T-helper 1 cell (primary cell): ENCODE measurements around the gene ADPRS.

Experiments
- DNase-seq, 5 donors: peaks; one replicate each; pipeline ENCODE4 v3.0.0-alpha.2; 2012 to 2020
- total RNA-seq, 4 donors: gene quantifications; one replicate each; lab custom pipeline; 2026; lab: John Stamatoyannopoulos, UW

The ADPRS gene, protein sequence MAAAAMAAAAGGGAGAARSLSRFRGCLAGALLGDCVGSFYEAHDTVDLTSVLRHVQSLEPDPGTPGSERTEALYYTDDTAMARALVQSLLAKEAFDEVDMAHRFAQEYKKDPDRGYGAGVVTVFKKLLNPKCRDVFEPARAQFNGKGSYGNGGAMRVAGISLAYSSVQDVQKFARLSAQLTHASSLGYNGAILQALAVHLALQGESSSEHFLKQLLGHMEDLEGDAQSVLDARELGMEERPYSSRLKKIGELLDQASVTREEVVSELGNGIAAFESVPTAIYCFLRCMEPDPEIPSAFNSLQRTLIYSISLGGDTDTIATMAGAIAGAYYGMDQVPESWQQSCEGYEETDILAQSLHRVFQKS
- 9.1 to 16.7 (median 13.9) reads per million in 4 donors for total RNA-seq

DNA sequence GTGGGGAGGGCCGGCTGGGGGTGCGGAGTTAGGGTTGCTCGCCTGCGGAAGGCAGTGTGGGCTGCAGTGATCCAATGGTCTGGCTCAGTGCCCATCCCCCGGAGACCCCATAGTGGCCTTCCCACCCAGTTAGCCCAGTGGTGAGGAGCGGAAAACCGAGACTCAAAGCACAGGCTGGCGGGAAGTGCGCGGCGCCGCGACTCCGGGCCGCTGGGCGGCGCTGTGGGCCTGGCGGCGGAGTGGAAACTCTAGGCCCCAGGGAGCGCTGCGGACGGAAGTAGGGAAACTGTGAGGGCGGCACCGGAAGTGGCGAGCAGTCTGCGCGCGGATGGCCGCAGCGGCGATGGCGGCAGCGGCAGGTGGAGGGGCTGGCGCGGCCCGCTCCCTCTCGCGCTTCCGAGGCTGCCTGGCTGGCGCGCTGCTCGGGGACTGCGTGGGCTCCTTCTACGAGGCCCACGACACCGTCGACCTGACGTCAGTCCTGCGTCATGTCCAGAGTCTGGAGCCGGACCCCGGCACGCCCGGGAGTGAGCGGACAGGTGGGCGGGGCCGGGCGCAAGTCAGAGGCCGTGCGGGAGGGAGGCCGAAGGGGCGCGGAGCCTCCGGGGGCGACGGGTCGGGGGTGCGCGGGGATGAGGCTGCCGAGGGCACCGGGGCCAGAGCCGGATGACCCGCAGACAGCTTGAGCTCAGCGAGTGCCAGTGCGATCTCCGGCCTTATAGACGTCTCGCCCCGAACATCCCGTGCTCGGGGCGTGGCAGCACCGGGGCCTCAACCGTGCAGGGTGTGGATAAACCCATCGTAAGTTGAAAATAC, at the start of gene ADPRS:
TSS of gene ADPRS (plus strand) at position 316 of the 816 bp plus-strand sequence. CDS start at position 329, 13 bp downstream.
- peak; percentile 84 to 92 (median 87) for DNase-seq

DNA sequence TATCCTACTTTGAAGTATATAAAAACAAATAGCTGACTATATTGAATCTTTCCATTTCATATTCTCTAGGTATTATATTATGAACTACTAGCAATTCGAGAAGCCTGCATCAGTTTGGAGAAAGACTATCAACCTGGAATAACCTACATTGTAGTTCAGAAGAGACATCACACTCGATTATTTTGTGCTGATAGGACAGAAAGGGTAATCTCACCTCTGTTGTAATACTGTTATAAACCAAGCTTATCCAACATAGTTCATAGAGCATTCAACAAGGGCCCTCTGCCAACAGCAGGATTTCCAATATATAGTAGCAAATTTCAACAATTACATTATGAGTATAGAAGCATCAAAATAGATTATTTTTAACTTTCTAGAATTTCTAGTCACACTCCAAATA, 48.5 kb upstream of the ADPRS start:
- DNase-seq = no peak

DNA sequence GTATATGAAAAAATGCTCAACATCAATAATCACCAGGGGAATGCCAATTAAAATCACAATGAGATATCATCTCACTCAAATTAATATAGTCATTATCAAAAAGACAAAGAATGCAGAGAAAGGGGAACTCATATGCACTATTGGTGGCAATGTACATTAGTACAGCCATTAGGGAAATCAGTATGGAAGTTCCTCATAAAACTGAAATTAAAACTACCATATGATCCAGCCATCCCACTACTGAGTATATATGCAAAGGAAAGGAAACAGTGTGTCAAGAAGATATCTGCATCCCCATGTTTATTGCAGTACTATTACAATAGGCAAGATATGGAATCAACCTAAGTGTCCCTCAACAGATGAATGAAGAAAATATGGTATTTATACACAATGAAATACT, 36.9 kb upstream of the ADPRS start:
- no peak for DNase-seq

DNA sequence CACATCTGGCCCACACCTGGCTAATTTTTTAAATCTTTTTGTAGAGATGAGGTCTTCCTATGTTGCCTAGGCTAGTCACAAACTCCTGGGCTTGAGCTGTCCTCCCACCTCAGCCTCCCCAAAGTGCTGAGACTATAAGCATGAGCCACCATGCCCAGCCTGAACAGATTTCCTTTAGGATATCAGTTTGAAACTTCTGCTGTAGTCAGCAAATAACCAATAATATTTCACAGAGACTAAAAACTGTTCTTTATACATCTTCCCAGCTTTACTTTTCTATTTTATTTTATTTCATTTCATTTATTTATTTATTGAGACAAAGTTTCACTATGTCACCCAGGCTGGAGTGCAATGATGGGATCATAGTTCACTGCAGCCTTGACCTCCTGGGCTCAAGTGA, 34.7 kb upstream of the ADPRS start:
- no peak for DNase-seq

DNA sequence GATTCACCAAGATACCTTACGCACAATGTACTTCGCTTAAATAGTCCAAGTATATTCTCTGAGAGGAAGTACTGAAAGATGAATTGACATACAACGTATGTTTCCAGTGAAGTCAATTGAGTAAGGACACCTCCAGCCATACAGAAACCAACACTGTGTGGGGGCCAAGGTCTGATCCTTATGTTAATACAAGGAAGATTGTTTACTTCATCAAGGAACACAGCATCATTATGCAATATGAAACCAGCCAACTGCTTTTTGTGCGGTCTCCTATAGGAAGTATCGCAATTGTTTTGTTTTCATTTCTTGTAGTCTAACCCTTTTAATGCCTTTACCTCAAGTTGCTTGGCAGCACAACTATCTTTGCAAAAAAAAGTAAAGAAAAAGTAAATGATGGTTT, 33.0 kb upstream of the ADPRS start:
- no peak for DNase-seq

DNA sequence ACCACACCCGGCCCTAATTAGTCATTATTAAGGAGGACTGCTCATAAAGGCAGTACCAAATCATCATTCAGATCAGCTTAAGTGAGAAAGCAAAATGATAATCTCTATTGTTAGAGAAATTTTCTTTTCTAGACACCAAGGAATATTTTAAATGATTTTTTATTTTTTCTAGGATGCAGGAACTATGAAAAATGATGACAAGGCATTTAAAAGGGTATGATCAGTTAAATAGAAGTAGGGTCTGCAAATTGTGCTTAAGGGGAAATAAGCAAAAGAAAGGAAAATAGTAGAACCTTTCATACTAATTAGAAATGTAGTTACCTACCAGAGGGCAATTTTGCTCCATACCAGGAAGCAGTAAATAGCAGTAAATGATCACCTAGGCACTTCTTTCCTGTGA, 26.4 kb upstream of the ADPRS start:
- DNase-seq = no peak

DNA sequence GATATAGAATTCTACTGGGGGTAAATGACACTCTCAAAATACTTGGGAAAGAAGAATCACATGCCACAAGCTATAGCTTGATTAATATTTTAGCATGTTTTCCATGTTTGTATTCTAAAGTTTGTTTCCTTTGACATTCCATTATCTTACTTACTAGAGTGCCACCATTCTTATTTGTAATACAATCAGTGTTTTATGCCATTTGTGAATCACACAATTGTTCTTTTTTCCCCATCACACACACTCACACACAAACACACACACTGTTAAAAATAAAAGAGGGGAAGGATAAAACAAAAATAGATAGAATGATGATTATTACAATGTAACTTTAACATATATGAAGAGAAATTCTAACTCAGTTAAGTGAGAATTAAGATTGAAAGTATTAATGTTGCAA, 20.8 kb upstream of the ADPRS start:
- DNase-seq = no peak

DNA sequence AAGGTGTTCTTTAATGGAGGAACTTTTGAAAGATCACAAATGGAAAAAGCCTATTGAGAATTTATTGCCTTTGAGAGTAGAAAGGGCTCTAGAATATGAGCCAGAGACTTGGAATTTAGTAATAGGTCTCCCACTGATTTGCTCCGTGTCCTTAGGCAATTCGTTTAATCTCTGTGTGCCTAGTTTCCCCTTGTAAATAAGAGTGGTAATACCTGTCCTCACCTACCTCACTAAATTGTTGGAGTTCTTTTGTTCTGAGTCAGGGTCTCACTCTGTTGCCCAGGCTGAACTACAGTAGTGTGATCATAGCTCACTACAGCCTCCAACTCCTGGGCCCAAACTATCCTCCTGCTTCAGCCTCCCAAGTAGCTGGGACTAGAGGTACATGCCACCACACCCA, 19.8 kb upstream of the ADPRS start:
- DNase-seq = no peak

DNA sequence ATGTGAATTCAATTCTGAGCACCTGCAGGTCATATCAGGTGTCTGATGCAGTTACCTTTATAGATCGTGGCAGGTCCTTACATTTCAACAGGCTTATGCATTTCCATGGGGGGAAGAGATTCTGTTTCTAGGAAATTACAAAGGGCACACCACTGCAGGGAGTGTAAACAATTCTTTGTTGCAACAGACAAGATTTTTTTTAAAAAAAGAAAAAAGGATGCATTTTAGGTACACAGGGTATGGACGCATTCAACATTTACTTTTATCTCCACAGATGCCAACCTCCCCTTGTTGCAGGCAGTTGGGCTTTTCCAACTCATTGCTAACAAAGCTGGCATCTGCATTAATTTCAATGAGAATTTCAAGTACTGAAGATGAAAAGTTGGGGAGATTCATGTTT, 18.3 kb upstream of the ADPRS start:
- DNase-seq = no peak

DNA sequence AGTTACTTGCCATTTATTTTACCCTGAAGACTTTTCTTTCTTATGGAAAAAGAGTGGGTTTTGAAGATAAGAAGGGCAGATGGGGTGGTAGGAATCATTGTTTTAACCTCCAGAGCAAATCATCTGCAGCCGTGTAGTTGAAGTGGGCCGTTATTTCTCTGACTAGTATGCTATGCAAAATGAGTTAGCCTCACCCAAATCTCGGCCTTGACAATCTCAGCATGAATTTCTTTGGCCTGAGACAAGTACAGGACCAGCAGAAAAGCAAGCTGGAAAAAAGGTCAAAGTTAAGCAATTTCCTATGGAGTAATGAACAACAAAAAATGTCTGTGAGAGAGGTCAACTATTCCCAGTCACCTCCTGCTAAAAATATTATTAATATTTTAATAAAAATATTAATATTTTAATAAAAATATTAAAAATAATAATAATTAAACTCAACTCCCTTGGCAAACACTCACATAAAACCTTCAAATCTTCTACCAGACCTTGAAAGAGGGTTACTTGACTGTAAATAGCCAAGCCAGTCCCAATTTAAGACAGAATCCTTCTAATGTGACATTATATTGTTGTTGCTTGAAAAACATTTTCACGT, 11.6 kb upstream of the ADPRS start:
- no peak for DNase-seq

DNA sequence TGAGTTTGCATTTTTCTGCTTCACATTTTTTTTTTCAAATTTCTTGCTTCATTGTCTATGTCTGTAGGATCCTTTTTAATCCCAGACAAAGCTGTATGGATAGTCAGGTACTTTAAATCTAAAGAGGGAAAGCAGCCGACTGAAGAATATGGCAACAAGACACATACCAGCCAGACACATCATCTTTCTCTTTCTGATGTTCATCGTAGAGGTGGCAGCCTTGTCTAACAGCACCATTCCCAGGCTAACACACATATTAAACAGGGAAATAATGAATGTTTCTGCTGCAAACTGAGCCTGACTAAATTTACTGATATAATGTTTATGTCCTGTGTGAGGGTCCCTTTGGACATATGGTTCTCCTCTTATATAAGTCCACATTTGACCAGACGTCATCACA, 8.5 kb upstream of the ADPRS start:
- DNase-seq = no peak

DNA sequence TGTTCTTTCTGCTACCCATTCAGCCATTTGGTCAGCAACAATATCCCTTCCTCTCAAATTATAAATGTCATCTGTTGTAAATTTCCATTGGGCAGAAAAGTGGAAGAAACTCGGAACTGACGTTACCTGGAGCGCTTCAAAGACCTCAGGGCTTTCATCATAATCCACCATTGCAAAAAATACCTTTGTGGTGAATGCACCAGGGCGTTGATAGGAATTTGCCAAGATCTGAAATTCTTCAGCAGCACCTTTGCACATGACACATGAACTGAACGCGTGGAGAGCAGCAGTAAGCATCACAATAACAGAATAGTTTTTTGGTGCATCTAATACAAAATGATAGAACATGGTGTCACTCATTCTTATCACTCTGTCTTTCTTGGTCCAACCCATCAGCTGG, 7.9 kb upstream of the ADPRS start:
- no peak for DNase-seq

DNA sequence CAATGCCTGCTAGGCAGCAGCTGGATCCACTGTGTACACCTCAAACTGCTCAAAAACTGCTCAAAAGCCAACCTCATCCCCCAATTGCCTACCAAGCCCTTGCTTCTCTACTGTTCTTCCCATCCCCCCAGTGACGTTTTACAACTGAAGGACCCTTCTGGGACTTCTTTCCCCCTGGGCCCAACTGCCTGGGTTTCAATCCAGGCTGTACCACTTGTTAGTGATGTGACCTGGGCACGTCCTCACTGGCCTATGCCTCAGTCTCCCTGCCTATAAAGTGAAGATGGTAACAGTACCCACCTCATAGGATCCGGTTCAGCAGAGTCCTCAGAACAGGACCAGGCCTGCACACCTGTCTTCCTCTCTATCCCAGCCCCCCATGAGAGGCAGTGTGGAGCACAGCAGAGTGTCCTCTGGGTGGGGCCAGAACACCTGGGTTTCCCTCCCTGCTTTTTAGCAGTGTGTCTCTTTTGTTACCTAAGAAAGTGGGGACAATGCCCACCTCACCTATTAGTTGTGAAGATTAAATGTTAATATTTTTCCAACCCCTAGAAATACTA, 6.7 kb upstream of the ADPRS start:
- DNase-seq = no peak

DNA sequence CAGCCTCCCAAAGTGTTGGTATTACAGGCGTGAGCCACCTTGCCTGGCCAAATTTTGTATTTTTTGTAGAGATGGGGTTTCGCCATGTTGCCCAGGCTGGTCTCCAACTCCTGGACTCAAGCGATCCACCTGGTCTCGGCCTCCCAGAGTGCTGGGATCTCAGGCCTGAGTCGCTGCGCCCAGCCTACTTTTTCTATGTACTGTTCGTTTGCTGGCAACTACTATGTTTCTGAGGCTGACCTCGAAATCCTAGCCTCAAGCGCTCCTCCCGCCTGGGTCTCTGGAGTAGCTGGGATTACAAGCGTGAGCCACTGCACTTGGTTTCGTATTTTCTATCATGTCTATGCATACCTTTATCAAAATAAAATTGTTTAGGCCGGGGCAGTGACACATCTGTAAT, 5.5 kb upstream of the ADPRS start:
- no peak for DNase-seq

DNA sequence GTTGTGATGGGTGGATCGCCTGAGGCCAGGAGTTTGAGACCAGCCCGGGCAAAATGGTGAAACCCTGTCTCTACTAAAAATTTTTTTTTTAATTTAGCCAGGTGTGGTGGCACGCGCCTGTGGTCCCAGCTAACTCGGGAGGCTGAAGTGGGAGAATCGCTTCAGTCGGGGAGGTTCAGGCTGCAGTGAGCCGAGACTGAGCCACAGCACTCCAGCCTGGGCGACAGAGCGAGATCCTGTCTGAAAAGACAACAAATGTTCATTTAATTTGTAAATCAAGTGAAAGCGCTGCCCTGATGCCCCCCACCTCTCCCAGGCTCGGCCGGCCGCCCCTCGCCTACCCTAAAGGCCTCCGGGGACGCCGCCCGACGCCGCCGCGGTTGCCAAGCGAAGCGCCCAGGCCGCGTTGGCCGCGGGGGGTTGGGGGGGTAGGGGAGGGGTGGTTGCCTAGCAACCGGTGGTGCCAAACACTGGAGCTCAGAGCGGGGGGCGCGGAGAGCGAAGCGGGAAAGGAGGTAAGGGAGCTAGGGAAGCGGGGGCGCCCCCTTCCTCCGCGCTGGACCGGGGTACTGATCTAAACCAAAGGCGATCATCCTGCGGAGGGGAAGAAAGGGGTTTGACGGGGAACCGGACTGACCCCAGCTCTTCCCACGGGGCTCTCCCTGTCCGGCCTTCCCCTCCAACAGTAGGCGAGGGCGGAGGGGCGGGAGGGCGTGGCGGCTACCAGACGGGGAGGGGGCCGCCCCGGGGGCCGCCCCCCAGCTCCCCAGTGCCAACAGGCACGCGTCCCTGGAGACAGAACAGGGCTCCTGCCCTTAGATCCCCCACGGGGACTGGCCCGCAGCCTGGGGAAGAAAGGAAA, 4.8 kb upstream of the ADPRS start, which contains the start of gene TEKT2:
TSS of gene TEKT2 (plus strand) at position 460 of the 862 bp plus-strand sequence. CDS start 828 bp downstream, outside the sequence.
- no peak for DNase-seq

DNA sequence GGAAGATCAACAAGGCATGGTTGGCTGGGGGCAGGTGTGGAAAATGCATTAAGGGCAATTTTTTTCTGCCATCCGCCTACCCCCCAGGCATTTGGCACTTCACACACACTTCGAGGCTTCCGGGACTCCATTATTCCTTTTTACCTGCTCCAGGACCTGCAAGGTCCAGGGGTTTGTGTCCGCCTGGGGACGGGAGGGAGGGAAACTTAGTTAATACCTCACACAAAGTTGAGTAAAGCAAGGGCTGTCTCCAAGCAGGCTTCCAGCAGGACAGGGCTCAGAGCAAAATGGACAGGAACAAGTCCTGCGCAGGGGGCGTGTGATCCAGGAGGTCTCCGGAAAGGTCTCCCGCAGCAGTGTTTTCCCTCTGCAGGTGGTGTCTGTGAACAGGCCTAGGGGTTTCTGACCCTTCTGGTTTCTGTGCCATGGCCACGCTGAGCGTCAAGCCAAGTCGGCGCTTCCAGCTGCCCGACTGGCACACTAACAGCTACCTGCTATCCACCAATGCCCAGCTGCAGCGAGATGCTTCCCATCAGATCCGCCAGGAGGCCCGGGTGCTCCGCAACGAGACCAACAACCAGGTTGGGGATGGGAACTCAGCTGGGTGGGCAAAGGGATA, 4.1 kb upstream of the ADPRS start:
- DNase-seq = no peak

DNA sequence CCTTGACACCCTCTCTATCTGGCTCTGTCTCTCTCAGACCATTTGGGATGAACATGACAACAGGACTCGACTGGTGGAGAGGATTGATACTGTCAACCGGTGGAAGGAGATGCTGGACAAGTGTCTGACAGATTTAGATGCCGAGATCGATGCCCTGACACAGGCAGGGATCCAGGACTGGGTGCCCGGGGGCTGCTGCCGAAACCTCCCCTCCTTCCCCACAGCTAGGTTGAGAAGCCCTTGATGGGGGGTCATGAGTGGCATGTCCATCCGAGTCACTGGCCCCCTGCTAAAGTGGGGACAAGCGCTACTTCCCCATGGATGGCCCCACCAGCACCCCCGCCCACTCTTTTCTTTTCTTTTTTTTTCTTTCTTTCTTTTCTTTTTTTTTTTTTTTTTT, 3.6 kb upstream of the ADPRS start:
- no peak for DNase-seq

DNA sequence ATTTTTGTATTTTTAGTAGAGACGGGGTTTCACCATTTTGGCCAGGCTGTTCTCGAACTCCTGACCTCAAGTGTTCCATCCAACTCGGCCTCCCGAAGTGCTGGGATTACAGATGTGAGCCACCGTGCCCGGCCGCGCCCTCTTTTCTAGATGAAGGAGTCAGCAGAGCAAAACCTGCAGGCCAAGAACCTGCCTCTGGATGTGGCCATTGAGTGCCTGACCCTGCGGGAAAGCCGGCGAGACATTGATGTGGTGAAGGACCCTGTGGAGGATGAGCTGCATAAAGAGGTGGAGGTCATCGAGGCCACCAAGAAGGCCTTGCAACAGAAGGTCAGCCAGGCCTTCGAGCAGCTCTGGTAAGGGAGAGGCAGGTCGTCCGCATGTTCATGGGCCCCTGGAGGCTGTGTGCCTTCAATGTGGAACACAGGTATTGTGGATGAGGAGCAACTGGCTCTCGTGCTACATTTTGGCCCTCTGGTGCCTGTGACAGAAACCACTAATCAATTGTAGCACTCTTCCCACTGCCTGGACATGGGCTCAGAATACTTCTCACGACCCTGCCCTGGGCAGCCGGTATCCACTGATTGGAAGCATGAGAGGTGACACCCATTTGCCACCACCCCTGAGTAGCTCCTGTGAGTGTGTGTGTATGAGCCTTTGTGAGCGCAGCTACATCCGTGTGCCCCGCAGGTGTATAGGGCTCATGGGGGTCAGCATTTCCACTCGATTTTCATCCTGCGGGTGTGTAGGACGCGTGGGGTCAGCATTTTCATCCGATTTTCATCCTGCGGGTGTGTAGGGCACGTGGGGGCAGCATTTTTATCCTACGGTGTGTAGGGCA, 2.8 kb upstream of the ADPRS start:
- DNase-seq = no peak

DNA sequence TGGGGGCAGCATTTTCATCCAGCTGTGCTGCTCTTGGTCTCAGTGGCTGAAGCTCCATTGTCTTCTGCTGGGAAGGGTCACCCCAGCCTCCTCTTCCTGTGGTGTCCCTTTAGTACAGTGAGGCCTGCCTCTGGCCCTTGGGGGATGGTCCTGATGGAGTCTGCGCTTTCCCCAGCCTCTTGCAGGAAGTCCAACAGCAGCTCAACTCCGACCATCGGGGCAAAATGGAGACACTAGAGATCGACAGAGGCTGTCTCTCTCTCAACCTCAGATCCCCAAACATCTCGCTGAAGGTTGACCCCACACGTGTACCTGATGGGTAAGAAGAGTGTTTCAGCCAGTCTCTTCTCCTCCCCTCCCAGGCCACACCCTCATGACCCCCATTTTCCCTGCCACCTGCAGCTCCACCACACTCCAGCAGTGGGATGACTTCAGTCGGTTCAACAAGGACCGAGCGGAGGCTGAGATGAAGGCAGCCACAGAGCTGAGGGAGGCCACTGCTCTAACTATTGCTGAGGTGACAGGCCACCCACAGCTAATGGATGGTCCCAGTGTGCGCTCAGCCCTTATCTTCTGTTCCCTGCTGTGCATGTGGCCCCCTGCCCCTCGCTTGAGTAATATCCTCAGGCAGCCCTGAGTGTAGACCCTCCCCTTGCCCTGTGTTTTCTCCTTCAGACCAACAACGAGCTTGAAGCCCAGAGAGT, 2.0 kb upstream of the ADPRS start:
- no peak for DNase-seq
